Stimulated activated naive CD8-positive, alpha-beta T cell treated with anti-CD3 and anti-CD28 coated beads, Interleukin-15, amount 100 ng/mL, for 72 hours (primary cell): Measurements from ENCODE around the gene TMEM259.

Experiments
- ATAC-seq: fragments of 150-1000 bp; cut with Tn5 transposase; 2 replicates; pipeline ENCODE4 v1.10.0; 2021; ENCODE audit warnings: mild to moderate bottlenecking, moderate library complexity
- DNase-seq, 2 donors: peaks; one replicate each; pipeline ENCODE4 v3.0.0; 2021 to 2022
- H3K27ac Mint-ChIP-seq, 2 donors: one replicate each; pipeline ENCODE4 v1.8.0; 2022; ENCODE audit warnings: mild to moderate bottlenecking in 2 of 2, mixed read lengths in 2 of 2, moderate library complexity in 2 of 2
- H3K27me3 Mint-ChIP-seq: one replicate; pipeline ENCODE4 v1.8.0; 2022; ENCODE audit warnings: mixed read lengths
- H3K4me1 Mint-ChIP-seq: one replicate; pipeline ENCODE4 v1.8.0; 2022; ENCODE audit warnings: mild to moderate bottlenecking, mixed read lengths
- H3K4me3 Mint-ChIP-seq, 2 donors: one replicate each; pipeline ENCODE4 v1.8.0; 2022; ENCODE audit warnings: mild to moderate bottlenecking in 2 of 2, mixed read lengths in 2 of 2, moderate library complexity in 1 of 2
- H3K9me3 Mint-ChIP-seq, 2 donors: one replicate each; pipeline ENCODE4 v1.8.0; 2022; ENCODE audit warnings: mixed read lengths in 2 of 2

Gene TMEM259

DNA sequence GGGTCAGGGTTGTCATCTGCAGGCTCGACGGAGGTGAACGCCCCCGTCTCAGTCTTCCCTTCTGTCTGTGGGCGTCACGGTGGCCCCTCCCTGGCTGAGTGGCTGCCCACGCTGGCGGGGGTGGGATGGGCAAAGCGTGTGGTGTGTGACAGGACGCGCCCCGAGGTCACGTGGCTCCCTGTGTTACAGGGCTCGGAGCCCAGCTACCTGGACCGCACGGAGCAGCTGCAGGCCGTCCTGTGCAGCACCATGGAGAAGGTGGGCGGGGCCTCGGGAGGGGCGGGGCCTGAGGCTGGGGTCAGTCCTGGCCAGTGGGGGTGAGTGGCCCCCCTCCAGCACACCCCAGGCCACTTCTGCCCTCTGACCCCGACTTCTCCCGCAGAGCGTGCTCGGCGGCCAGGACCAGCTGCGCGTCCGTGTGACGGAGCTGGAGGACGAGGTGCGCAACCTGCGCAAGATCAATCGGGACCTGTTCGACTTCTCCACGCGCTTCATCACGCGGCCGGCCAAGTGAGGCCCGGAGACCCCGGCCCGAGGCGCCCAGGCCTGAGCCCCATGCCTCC lies 27.0 kb downstream of the TMEM259 start:
- ATAC-seq (no peak), DNase-seq (no peak)
- no peaks in the 10 kb centered on the region for H3K9me3 Mint-ChIP-seq
- H3K27ac Mint-ChIP-seq = no peak overlapping the region
- H3K27me3 Mint-ChIP-seq = peaks cover 19% of the 10 kb centered on the region
- peaks cover 21% of the 10 kb centered on the region for H3K4me1 Mint-ChIP-seq
- no peak overlapping the region for H3K4me3 Mint-ChIP-seq

GRCh38 chr19:993361-993830 lies 27.5 kb downstream of the TMEM259 start:
- DNase-seq (no peak), ATAC-seq (no peak)
- no peaks in the 10 kb centered on the region for H3K9me3 Mint-ChIP-seq
- peaks cover 14% of the 10 kb centered on the region for H3K27me3 Mint-ChIP-seq
- no peak overlapping the region for H3K4me3 Mint-ChIP-seq
- H3K27ac Mint-ChIP-seq = no peak overlapping the region
- peaks cover 24% of the 10 kb centered on the region for H3K4me1 Mint-ChIP-seq

GRCh38 chr19:992670-993055 lies 28.3 kb downstream of the TMEM259 start:
- ATAC-seq (no peak), DNase-seq (no peak)
- Mint-ChIP-seq H3K4me1 (peaks cover 30% of the 10 kb centered on the region), H3K4me3 (no peak overlapping the region), H3K9me3 (no peaks in the 10 kb centered on the region), H3K27ac (no peak overlapping the region), H3K27me3 (peaks cover 7% of the 10 kb centered on the region)

- Mint-ChIP-seq H3K27me3 (peaks cover 5% of the 10 kb centered on the region), H3K9me3 (no peaks in the 10 kb centered on the region), H3K4me3 (no peak overlapping the region), H3K4me1 (peaks cover 30% of the 10 kb centered on the region), H3K27ac (peak overlapping the region in 1 of 2 donors; percentile 63)
- ATAC-seq (no peak), DNase-seq (no peak)
These were observed 28.8 kb downstream of the TMEM259 start for GRCh38 chr19:991932-992669.

GRCh38 chr19:991174-991931 lies 29.6 kb downstream of the TMEM259 start:
- peak; percentile 41 for ATAC-seq
- no peak overlapping the region for H3K27ac Mint-ChIP-seq

DNA sequence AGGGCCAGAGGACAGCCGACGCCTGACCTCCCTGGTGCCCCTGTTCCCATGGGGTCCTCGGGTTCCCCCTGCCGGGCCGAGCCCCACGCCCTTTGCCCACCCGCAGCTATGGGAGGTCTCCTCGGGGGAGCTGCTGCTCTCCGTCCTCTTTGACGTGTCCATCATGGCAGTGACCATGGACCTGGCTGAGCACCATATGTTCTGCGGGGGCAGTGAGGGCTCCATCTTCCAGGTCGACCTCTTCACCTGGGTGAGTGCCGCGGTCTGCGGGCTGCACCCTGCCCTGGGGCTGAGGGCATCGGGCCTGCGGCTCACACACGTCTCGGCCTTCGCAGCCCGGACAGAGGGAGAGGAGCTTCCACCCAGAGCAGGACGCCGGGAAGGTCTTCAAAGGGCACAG lies 30.2 kb downstream of the TMEM259 start:
- Mint-ChIP-seq H3K9me3 (no peaks in the 10 kb centered on the region), H3K4me3 (no peak overlapping the region), H3K27me3 (no peaks in the 10 kb centered on the region), H3K27ac (peak overlapping the region in 1 of 2 donors; percentile 76), H3K4me1 (peaks cover 30% of the 10 kb centered on the region)
- ATAC-seq (no peak), DNase-seq (no peak)

More at GRCh38 chr19:991174-991931, 29.6 kb downstream of the TMEM259 start:
- peaks cover 2% of the 10 kb centered on the region for H3K27me3 Mint-ChIP-seq
- H3K9me3 Mint-ChIP-seq = no peaks in the 10 kb centered on the region
- DNase-seq = peak; percentile 53 to 62
- no peak overlapping the region for H3K4me3 Mint-ChIP-seq
- peaks cover 30% of the 10 kb centered on the region for H3K4me1 Mint-ChIP-seq

DNA sequence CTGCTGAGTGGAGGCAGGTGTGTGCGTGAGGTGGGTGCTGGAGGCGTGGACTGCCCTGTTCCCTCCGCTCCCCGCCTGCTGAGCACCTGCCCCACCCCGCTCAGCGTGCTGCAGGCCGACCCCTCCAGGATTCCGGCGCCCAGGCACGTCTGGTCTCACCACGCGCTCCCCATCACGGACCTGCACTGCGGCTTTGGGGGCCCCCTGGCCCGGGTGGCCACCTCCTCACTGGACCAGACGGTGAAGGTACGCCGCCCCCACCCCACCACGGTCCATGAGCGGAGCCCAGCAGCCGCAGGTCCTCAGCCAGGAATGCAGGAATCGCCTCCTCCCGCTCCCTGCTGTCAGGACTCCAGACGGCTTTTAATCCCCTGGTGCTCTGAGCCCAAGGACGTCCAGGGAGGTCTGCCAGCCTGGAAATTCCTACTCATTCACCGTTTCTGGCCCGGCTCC lies 30.8 kb downstream of the TMEM259 start:
- no peak overlapping the region for H3K27ac Mint-ChIP-seq
- ATAC-seq (no peak), DNase-seq (no peak)
- no peaks in the 10 kb centered on the region for H3K27me3 Mint-ChIP-seq
- peaks cover 33% of the 10 kb centered on the region for H3K4me1 Mint-ChIP-seq
- no peak overlapping the region for H3K4me3 Mint-ChIP-seq
- no peaks in the 10 kb centered on the region for H3K9me3 Mint-ChIP-seq

DNA sequence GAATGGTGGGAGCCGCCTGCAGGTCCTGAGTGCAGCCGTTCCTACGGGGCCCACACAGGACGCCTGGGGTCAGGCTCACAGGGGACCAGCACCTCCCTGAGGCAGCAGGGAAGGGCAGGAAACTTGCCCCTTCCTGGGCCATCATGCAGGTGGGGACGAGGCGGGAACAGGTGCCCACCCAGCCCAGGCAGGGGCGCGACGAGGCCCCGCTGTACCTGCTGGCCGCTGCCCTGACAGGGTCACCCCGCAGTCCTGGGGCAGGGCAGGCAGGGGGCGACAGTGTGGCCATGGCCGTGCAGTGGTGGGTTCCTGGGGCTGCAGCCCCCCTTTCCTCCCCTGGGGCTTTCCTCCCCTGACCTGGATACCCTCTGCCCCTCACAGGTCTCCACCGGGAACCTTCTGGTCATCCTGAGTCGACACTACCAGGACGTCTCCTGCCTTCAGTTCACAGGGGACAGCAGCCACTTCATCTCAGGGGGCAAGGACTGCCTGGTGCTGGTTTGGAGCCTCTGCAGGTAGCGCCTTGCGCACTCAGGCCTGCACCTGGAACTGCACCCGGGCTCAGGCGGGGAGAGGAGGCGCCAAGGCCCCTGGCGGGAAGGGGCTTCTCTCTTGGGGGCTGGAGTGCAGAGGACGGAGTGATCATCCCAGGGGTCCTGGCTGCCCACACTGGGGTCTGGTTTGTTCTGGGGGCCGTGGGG lies 31.4 kb downstream of the TMEM259 start:
- H3K27me3 Mint-ChIP-seq = no peaks in the 10 kb centered on the region
- H3K27ac Mint-ChIP-seq = no peak overlapping the region
- H3K9me3 Mint-ChIP-seq = no peaks in the 10 kb centered on the region
- ATAC-seq (peak; percentile 28), DNase-seq (peak in 1 of 2 donors; percentile 11)
- no peak overlapping the region for H3K4me3 Mint-ChIP-seq
- peaks cover 40% of the 10 kb centered on the region for H3K4me1 Mint-ChIP-seq

- H3K4me3 Mint-ChIP-seq = no peak overlapping the region
- peaks cover 45% of the 10 kb centered on the region for H3K4me1 Mint-ChIP-seq
- no peaks in the 10 kb centered on the region for H3K27me3 Mint-ChIP-seq
- no peak for DNase-seq
- H3K9me3 Mint-ChIP-seq = no peaks in the 10 kb centered on the region
- no peak for ATAC-seq
- H3K27ac Mint-ChIP-seq = no peak overlapping the region
These were observed 32.4 kb downstream of the TMEM259 start for GRCh38 chr19:988510-988909.

- Mint-ChIP-seq H3K27me3 (no peaks in the 10 kb centered on the region), H3K27ac (no peak overlapping the region), H3K4me3 (no peak overlapping the region), H3K4me1 (peaks cover 45% of the 10 kb centered on the region), H3K9me3 (no peaks in the 10 kb centered on the region)
- DNase-seq (no peak), ATAC-seq (no peak)
These were observed 32.8 kb downstream of the TMEM259 start for GRCh38 chr19:988081-988480.

DNA sequence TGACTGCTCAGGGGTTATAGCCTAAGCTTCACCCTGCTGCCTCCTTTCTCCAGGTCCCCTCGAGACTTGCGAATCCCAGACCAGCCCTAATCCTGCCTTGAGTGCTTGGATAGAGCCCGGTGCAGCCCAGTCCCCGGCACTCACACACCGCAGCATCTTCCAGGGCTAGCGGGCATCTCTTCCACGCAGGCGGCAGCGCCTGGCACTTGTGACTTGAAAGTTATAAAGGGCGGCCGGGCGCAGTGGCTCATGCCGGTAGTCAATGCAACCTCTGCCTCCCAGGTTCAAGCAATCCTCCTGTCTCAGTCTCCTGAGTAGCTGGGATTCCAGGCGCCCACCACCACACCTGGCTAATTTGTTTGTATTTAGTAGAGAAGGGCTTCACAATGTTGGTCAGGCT lies 34.8 kb downstream of the TMEM259 start:
- peaks cover 45% of the 10 kb centered on the region for H3K4me1 Mint-ChIP-seq
- H3K27ac Mint-ChIP-seq = peak overlapping the region in 1 of 2 donors; percentile 99
- peak overlapping the region in 1 of 2 donors; percentile 100 for H3K4me3 Mint-ChIP-seq
- no peaks in the 10 kb centered on the region for H3K9me3 Mint-ChIP-seq
- DNase-seq = no peak
- no peaks in the 10 kb centered on the region for H3K27me3 Mint-ChIP-seq
- ATAC-seq = no peak

GRCh38 chr19:984165-984967 lies 36.6 kb downstream of the TMEM259 start, which contains the start of gene WDR18:
WDR18 (plus strand) TSS chr19:984345; CDS start chr19:984354, 9 bp downstream.
- H3K27me3 Mint-ChIP-seq = no peaks in the 10 kb centered on the region
- peak; percentile 88 to 91 for DNase-seq
- peak; percentile 90 for ATAC-seq
- peaks cover 45% of the 10 kb centered on the region for H3K4me1 Mint-ChIP-seq
- H3K4me3 Mint-ChIP-seq = peak within 1 kb of the TSS; percentile 97 to 100
- H3K27ac Mint-ChIP-seq = peak within 1 kb of the TSS; percentile 97 to 99
- no peaks in the 10 kb centered on the region for H3K9me3 Mint-ChIP-seq

GRCh38 chr19:982567-983170 lies 38.3 kb downstream of the TMEM259 start:
- H3K4me3 Mint-ChIP-seq = peak overlapping the region; percentile 44 to 62
- ATAC-seq (peak; percentile 87), DNase-seq (peak; percentile 75 to 84)
- peaks cover 31% of the 10 kb centered on the region for H3K4me1 Mint-ChIP-seq
- H3K27me3 Mint-ChIP-seq = no peaks in the 10 kb centered on the region
- no peak overlapping the region for H3K27ac Mint-ChIP-seq
- no peaks in the 10 kb centered on the region for H3K9me3 Mint-ChIP-seq
